K562 (cell line): ENCODE results near the gene MYO5C.

Source experiments
- DPF2 ChIP-seq: fragments of 450-650 bp; IDR thresholded peaks from 2 replicates; pipeline ENCODE4 v1.6.1; 2016
- EP300 ChIP-seq: IDR thresholded peaks from 2 replicates; pipeline ENCODE4 v1.6.1; 2012; ENCODE audit warnings: low read length, improper control_type of control experiment
- FOS ChIP-seq: IDR thresholded peaks from 3 replicates; pipeline ENCODE4 v1.6.1; 2011; ENCODE audit not compliant: insufficient read length; ENCODE audit errors: extremely low read depth
- HDAC6 ChIP-seq: IDR thresholded peaks from 2 replicates; pipeline ENCODE4 v1.6.1; 2012; ENCODE audit warnings: low read depth, mild to moderate bottlenecking, control low read depth, inconsistent platforms, low read length, moderate library complexity
- NFRKB ChIP-seq: fragments of 450-650 bp; IDR thresholded peaks from 2 replicates; pipeline ENCODE4 v1.6.1; 2016; ENCODE audit warnings: low read depth
- POLR2A ChIP-seq: fragments of 450-650 bp; conservative IDR thresholded peaks from 2 replicates; pipeline ENCODE4 v1.6.1; 2016
- POLR2AphosphoS5 ChIP-seq: IDR thresholded peaks from 2 replicates; pipeline ENCODE4 v1.6.1; 2011; ENCODE audit warnings: mild to moderate bottlenecking, low read depth, low read length, moderate library complexity; ENCODE audit not compliant: control insufficient read depth, insufficient read depth
- RAD21 ChIP-seq, 2 experiments: fragments of 250-450 bp in 1 of 2; fragments of 450-650 bp in 1 of 2; sonication (Bioruptor Pico) in 1 of 2; formaldehyde crosslinking in 1 of 2; IDR thresholded peaks in 1 of 2; conservative IDR thresholded peaks in 1 of 2; 2 replicates each; pipeline versions ENCODE4 v1.4.0 to v1.8.0; 2020 to 2022; ENCODE audit warnings: mild to moderate bottlenecking in 2 of 2, moderate library complexity in 1 of 2
- SMAD3 ChIP-seq: fragments of 450-650 bp; formaldehyde crosslinking; conservative IDR thresholded peaks from 2 replicates; pipeline ENCODE4 v1.4.0; 2020; ENCODE audit warnings: mild to moderate bottlenecking
- ZNF274 ChIP-seq: IDR thresholded peaks from 2 replicates; pipeline ENCODE4 v1.6.1; 2011; ENCODE audit warnings: low read depth, mild to moderate bottlenecking, low read length, moderate library complexity, borderline replicate concordance
- TF ChIP-seq, protein P1 (sequence below), 3 experiments: IDR thresholded peaks in 2 of 3; conservative IDR thresholded peaks in 1 of 3; 2 replicates each; pipeline ENCODE4 v1.5.1; 2011 to 2012; ENCODE audit warnings: low read length in 3 of 3, mild to moderate bottlenecking in 3 of 3, control low read depth in 2 of 3, improper control_type of control experiment in 1 of 3, inconsistent platforms in 1 of 3, low read depth in 1 of 3, mixed read lengths in 1 of 3, moderate library complexity in 1 of 3; ENCODE audit not compliant: insufficient read depth in 2 of 3

DNA sequence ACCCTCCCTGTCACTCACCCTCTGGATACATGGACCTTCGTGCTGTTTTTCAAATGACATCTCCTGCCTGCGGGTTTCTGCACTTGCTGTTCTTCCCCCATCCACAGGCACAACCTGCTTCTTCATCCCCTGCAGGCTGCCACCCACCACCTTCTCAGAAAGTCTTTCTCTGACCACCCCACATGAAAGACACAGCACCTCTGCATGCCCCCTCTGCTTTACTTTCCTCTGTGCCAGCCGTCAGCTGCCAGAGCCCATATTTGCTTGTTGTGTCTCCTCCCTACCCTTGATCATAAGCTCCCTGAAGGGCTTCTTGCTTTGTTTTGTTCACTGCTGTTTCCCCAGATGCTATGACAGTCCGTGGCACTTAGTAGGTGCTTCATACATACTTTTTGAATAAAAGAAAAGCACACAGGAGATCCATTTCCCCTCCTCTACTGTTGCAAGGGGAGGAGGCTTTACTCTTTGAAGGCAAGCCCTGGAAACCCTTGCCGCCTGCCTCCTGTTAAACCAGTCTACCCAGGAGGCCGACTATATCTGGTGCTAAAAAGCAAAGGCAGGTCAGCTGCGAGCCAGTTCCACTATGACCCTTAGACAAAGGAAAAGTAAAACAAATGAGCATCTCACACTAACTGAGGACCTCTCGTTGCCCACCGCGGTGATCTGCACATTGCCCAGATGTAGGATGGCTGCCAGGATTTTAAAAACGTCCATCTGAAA is 31.9 kb downstream of the MYO5C start:
- TF ChIP-seq POLR2AphosphoS5 (no peak), RAD21 (CRISPR knock-in tag; conservative IDR thresholded peaks at IDR 0.05 in 1 of 2, IDR thresholded peaks at IDR 0.05 in 1 of 2) (no peak), HDAC6 (no peak), NFRKB (no peak), SMAD3 (CRISPR knock-in tag) (no peak), EP300 (no peak), FOS (no peak), DPF2 (no peak), ZNF274 (no peak), POLR2A (no peak)
- TF ChIP-seq, protein P1, sequence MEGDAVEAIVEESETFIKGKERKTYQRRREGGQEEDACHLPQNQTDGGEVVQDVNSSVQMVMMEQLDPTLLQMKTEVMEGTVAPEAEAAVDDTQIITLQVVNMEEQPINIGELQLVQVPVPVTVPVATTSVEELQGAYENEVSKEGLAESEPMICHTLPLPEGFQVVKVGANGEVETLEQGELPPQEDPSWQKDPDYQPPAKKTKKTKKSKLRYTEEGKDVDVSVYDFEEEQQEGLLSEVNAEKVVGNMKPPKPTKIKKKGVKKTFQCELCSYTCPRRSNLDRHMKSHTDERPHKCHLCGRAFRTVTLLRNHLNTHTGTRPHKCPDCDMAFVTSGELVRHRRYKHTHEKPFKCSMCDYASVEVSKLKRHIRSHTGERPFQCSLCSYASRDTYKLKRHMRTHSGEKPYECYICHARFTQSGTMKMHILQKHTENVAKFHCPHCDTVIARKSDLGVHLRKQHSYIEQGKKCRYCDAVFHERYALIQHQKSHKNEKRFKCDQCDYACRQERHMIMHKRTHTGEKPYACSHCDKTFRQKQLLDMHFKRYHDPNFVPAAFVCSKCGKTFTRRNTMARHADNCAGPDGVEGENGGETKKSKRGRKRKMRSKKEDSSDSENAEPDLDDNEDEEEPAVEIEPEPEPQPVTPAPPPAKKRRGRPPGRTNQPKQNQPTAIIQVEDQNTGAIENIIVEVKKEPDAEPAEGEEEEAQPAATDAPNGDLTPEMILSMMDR (IDR thresholded peaks at IDR 0.05 in 2 of 3, conservative IDR thresholded peaks at IDR 0.05 in 1 of 3; ENCODE audit: insufficient read depth in 2 of 3, low read depth in 1 of 3, low read length in 3 of 3), result no peak
